ENCODE data around the gene TRAM2.
"Not testable (repeated sequence)": the region's sequence is repeated elsewhere in the genome, so short reads cannot be mapped to it uniquely, and the experiment has no call there.

Gene TRAM2

GRCh38 chr6:52483671-52484003 is 93.2 kb downstream of the TRAM2 start:
- H3K36me3 Mint-ChIP-seq, result peaks cover 31% of the 10 kb centered on the region
- H3K27me3 Mint-ChIP-seq, result no peaks in the 10 kb centered on the region
- H3K27ac Mint-ChIP-seq, result peak overlapping the region; percentile 8
- no peak for DNase-seq (ENCODE audit: low spot score in 2 of 2)
- no peaks in the 10 kb centered on the region for H3K9me3 Mint-ChIP-seq
- H3K4me1 Mint-ChIP-seq, result peaks cover 12% of the 10 kb centered on the region
- no peak overlapping the region for H3K4me3 Mint-ChIP-seq
- ATAC-seq (ENCODE audit: low read depth), result no peak

- ATAC-seq (ENCODE audit: low read depth) (no peak), DNase-seq (ENCODE audit: low spot score in 2 of 2) (no peak)
- no peak overlapping the region for H3K4me3 Mint-ChIP-seq
- H3K27ac Mint-ChIP-seq, result peak overlapping the region; percentile 8
- H3K27me3 Mint-ChIP-seq, result no peaks in the 10 kb centered on the region
- peaks cover 31% of the 10 kb centered on the region for H3K36me3 Mint-ChIP-seq
- H3K9me3 Mint-ChIP-seq, result no peaks in the 10 kb centered on the region
- H3K4me1 Mint-ChIP-seq, result peaks cover 12% of the 10 kb centered on the region
Measured at GRCh38 chr6:52482903-52483670, 93.8 kb downstream of the TRAM2 start.

- Mint-ChIP-seq H3K27ac (no peak overlapping the region), H3K27me3 (no peaks in the 10 kb centered on the region), H3K9me3 (peaks cover 2% of the 10 kb centered on the region), H3K4me3 (no peak overlapping the region), H3K4me1 (peaks cover 5% of the 10 kb centered on the region), H3K36me3 (peaks cover 8% of the 10 kb centered on the region)
- no peak for ATAC-seq (ENCODE audit: low read depth)
- no peak for DNase-seq (ENCODE audit: low spot score in 2 of 2)
Measured at GRCh38 chr6:52475307-52475706, 101.6 kb downstream of the TRAM2 start.

DNA sequence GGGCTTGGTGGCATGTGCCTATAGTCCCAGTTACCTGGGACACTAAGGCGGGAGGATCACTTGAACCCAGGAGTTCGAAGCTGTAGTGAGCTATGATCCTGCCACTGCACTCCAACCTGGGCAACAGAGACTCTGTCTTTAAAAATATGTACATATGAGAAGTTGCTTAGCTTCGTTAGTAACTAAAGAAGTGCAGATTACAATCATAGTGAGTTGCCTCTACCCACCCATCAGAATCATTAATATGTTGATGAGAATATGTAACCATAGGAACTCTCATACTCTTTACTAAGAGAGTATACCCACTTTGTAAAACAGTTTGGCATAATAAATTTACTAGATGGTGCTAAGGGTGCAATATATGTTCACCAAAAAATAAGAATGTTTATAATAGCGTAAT is 102.7 kb downstream of the TRAM2 start:
- no peaks in the 10 kb centered on the region for H3K27me3 Mint-ChIP-seq
- H3K27ac Mint-ChIP-seq, result no peak overlapping the region
- peaks cover 2% of the 10 kb centered on the region for H3K9me3 Mint-ChIP-seq
- no peak overlapping the region for H3K4me3 Mint-ChIP-seq
- H3K36me3 Mint-ChIP-seq, result peaks cover 5% of the 10 kb centered on the region
- ATAC-seq (ENCODE audit: low read depth) (no peak), DNase-seq (ENCODE audit: low spot score in 2 of 2) (no peak)
- H3K4me1 Mint-ChIP-seq, result peaks cover 3% of the 10 kb centered on the region

GRCh38 chr6:52461194-52461593 is 115.7 kb downstream of the TRAM2 start:
- H3K27ac Mint-ChIP-seq; H3K9me3 Mint-ChIP-seq; ATAC-seq (ENCODE audit: low read depth); DNase-seq (ENCODE audit: low spot score in 2 of 2); H3K27me3 Mint-ChIP-seq; H3K4me1 Mint-ChIP-seq; H3K4me3 Mint-ChIP-seq; H3K36me3 Mint-ChIP-seq: not testable (repeated sequence)

GRCh38 chr6:52457096-52457495 is 119.8 kb downstream of the TRAM2 start:
- ATAC-seq (ENCODE audit: low read depth) (no peak), DNase-seq (ENCODE audit: low spot score in 2 of 2) (no peak)
- H3K36me3 Mint-ChIP-seq, result peaks cover 16% of the 10 kb centered on the region
- H3K27ac Mint-ChIP-seq, result no peak overlapping the region
- H3K27me3 Mint-ChIP-seq, result no peaks in the 10 kb centered on the region
- H3K4me3 Mint-ChIP-seq, result no peak overlapping the region
- H3K9me3 Mint-ChIP-seq, result peaks cover 3% of the 10 kb centered on the region
- H3K4me1 Mint-ChIP-seq, result no peaks in the 10 kb centered on the region

- DNase-seq (ENCODE audit: low spot score in 2 of 2) (no peak), ATAC-seq (ENCODE audit: low read depth) (no peak)
- Mint-ChIP-seq H3K4me1 (no peaks in the 10 kb centered on the region), H3K4me3 (no peak overlapping the region), H3K9me3 (peaks cover 15% of the 10 kb centered on the region), H3K27me3 (no peaks in the 10 kb centered on the region), H3K27ac (no peak overlapping the region), H3K36me3 (peaks cover 35% of the 10 kb centered on the region)
Measured at GRCh38 chr6:52454556-52454955, 122.3 kb downstream of the TRAM2 start.
